ENCODE data around the gene MAGOHB. TPM values are rescaled to one million over a fixed set of nuclear protein-coding genes. Genes with fewer than 3 reads are reported as not detected.

The MAGOHB gene
- total RNA-seq, 4 donors from 2014 or later, result 6.5 to 24.5 (median 17.1) TPM

- no peak overlapping the region for H3K27ac ChIP-seq
- WGBS, 2 donors, result 77 to 84% methylated on average over 6 of the region's 6 CpGs
These were observed 59.1 kb downstream of the MAGOHB start for GRCh38 chr12:10554228-10554755.

More at GRCh38 chr12:10554228-10554755, 59.1 kb downstream of the MAGOHB start:
- Histone ChIP-seq H3K4me3 (no peak overlapping the region), H3K4me1 (no peaks in the 10 kb centered on the region), H3K36me3 (no peaks in the 10 kb centered on the region), H3K9me3 (no peaks in the 10 kb centered on the region), H3K27me3 (no peaks in the 10 kb centered on the region)
- DNase-seq (ENCODE audit: low spot score in 2 of 2), result no peak
- TF ChIP-seq POLR2A (IDR thresholded peaks at IDR 0.05) (no peak), EP300 (IDR thresholded peaks at IDR 0.05) (no peak), CTCF (IDR thresholded peaks at IDR 0.05) (no peak)

Other genes starting within 250 kb of the MAGOHB start
- gene KLRK1, start 223.6 kb downstream of the MAGOHB start, total RNA-seq, result 1 to 10 TPM in 2 of 4 donors, under 1 TPM in 1, not detected in 1; 0.60 to 2.9 (median 1.2) TPM
- not detected for gene KLRC4, start 203.9 kb downstream of the MAGOHB start, total RNA-seq
- not detected for gene KLRC3, start 193.0 kb downstream of the MAGOHB start, total RNA-seq
- not detected for gene KLRC2, start 177.6 kb downstream of the MAGOHB start, total RNA-seq
- not detected for gene KLRC1, start 160.2 kb downstream of the MAGOHB start, total RNA-seq
- under 1 TPM in 1 of 4 donors, not detected in 3; 0.42 TPM for gene EIF2S3B, start 107.7 kb downstream of the MAGOHB start, total RNA-seq
- under 1 TPM in 1 of 4 donors, not detected in 3; 0.44 TPM for gene STYK1, start 60.4 kb upstream of the MAGOHB start, total RNA-seq
- gene YBX3, start 109.7 kb upstream of the MAGOHB start, total RNA-seq, result 100 to 1,000 TPM; 264 to 714 (median 382) TPM
- 1 to 10 TPM in 1 of 4 donors, not detected in 3; 1.5 TPM for gene TAS2R7, start 189.0 kb upstream of the MAGOHB start, total RNA-seq
- not detected for gene TAS2R8, start 193.7 kb upstream of the MAGOHB start, total RNA-seq
- not detected for gene TAS2R9, start 196.6 kb upstream of the MAGOHB start, total RNA-seq
- gene TAS2R10, start 212.7 kb upstream of the MAGOHB start, total RNA-seq, result 1 to 10 TPM in 2 of 4 donors, under 1 TPM in 1, not detected in 1; 0.59 to 1.7 (median 1.5) TPM
- gene PRR4, start 235.9 kb upstream of the MAGOHB start, total RNA-seq, result 10 to 100 TPM in 1 of 4 donors, 1 to 10 TPM in 3; 2.2 to 11.4 (median 6.2) TPM